Lung (tissue), 12 donors: ENCODE measurements around the gene TBX1. TPM values are rescaled to one million over a fixed set of nuclear protein-coding genes. Genes with fewer than 3 reads are reported as not detected.

ENCODE experiments used
- ATAC-seq: fragments of 200-7000 bp; cut with Tn5 transposase; one replicate; pipeline ENCODE4 v1.9.1; 2020; ENCODE audit warnings: moderate number of reproducible peaks; ENCODE audit not compliant: insufficient read depth, low FRiP score
- DNase-seq, 3 donors: peaks; one replicate each; pipeline ENCODE4 v3.0.0-alpha.2; 2013 to 2017
- H3K27ac ChIP-seq, 2 donors: one replicate each; pipeline ENCODE4 v1.5.1; 2013; ENCODE audit warnings: mild to moderate bottlenecking in 2 of 2, moderate library complexity in 2 of 2, control low read depth in 1 of 2, inconsistent platforms in 1 of 2, low read depth in 1 of 2, low read length in 1 of 2
- H3K27me3 ChIP-seq, 3 donors: one replicate each; pipeline ENCODE4 v1.5.1; 2013; ENCODE audit warnings: low read length in 2 of 3; ENCODE audit not compliant: control insufficient read depth in 3 of 3, insufficient read depth in 3 of 3
- H3K36me3 ChIP-seq, 4 donors: one replicate each; pipeline ENCODE4 v1.5.1; 2013; ENCODE audit warnings: low read length in 4 of 4, mild to moderate bottlenecking in 1 of 4, moderate library complexity in 1 of 4; ENCODE audit not compliant: control insufficient read depth in 4 of 4, insufficient read depth in 4 of 4
- H3K4me1 ChIP-seq, 5 donors: one replicate each; pipeline ENCODE4 v1.5.1; 2013; ENCODE audit warnings: low read length in 5 of 5, mild to moderate bottlenecking in 2 of 5, moderate library complexity in 1 of 5; ENCODE audit not compliant: control insufficient read depth in 5 of 5, insufficient read depth in 5 of 5
- H3K4me3 ChIP-seq: one replicate; pipeline ENCODE4 v1.5.1; 2013; ENCODE audit warnings: mild to moderate bottlenecking, control low read depth, moderate library complexity
- H3K9ac ChIP-seq, 2 donors: one replicate each; pipeline ENCODE4 v1.5.1; 2013; ENCODE audit warnings: low read length in 2 of 2, control low read depth in 1 of 2; ENCODE audit not compliant: insufficient read depth in 1 of 2
- H3K9me3 ChIP-seq, 4 donors: one replicate each; pipeline ENCODE4 v1.5.1; 2013; ENCODE audit warnings: low read length in 3 of 4, mild to moderate bottlenecking in 1 of 4, moderate library complexity in 1 of 4; ENCODE audit not compliant: control insufficient read depth in 4 of 4, insufficient read depth in 3 of 4
- CTCF ChIP-seq: IDR thresholded peaks from 2 replicates; pipeline ENCODE4 v1.5.1; 2012; ENCODE audit warnings: mild to moderate bottlenecking; ENCODE audit errors: control extremely low read depth, extremely low read depth
- WGBS, 2 donors: extraction: QIAGEN DNeasy Blood & Tissue Kit; methylation state at CpG; one replicate each; pipeline ENCODE4 v1.1.7; 2013; 5-methylcytosine and 5-hydroxymethylcytosine counted together
- polyA plus RNA-seq, 2 donors: library from polyadenylated mRNA; stranded (reverse); fragments of 200-250 nt; gene quantifications; one replicate each; pipeline ENCODE4 v1.2.1, GENCODE V29; 2013
- total RNA-seq, 2 donors: library from RNA; depleted of rRNA in 1 of 2; stranded (reverse); fragments of >200 nt in 1 of 2; gene quantifications; one replicate each; pipeline ENCODE4 v1.2.1, GENCODE V29; 2014 to 2021
- donor health status: control.
- donor health status: control.
- donor health status: Bipolar disorder and iron deficiency.
- donor health status: healthy.
- donor health status: DM: yes; HTN: yes; CAD: no.

The TBX1 gene
- total and polyA plus RNA-seq, 4 donors = 2.3 to 19.3 (median 4.5) TPM

- H3K4me3 ChIP-seq = no peak overlapping the region
- 86 to 87% methylated on average over 12 of the region's 12 CpGs for WGBS, 2 donors
- DNase-seq (no peak), ATAC-seq (no peak)
- H3K36me3 ChIP-seq = no peaks in the 10 kb centered on the region
- H3K27me3 ChIP-seq = peaks cover 0 to 6% (median 0%) of the 10 kb centered on the region in 3 donors
- no peak for TF ChIP-seq CTCF
- H3K4me1 ChIP-seq = peaks cover 0 to 20% (median 0%) of the 10 kb centered on the region in 5 donors
- H3K9ac ChIP-seq = no peak overlapping the region
- no peaks in the 10 kb centered on the region for H3K9me3 ChIP-seq
- no peak overlapping the region for H3K27ac ChIP-seq
Observed at GRCh38 chr22:19747551-19747950, 13.0 kb upstream of the TBX1 start.

- WGBS, 2 donors = 75 to 77% methylated on average over 4 of the region's 4 CpGs
- H3K9ac ChIP-seq = no peak overlapping the region
- no peaks in the 10 kb centered on the region for H3K9me3 ChIP-seq
- H3K27me3 ChIP-seq = peaks cover 0 to 11% (median 4%) of the 10 kb centered on the region in 3 donors
- ATAC-seq (no peak), DNase-seq (no peak)
- H3K4me1 ChIP-seq = peaks cover 0 to 20% (median 0%) of the 10 kb centered on the region in 5 donors
- TF ChIP-seq CTCF = no peak
- H3K27ac ChIP-seq = no peak overlapping the region
- H3K4me3 ChIP-seq = no peak overlapping the region
- H3K36me3 ChIP-seq = no peaks in the 10 kb centered on the region
Observed at GRCh38 chr22:19748139-19748538, 12.4 kb upstream of the TBX1 start.

DNA sequence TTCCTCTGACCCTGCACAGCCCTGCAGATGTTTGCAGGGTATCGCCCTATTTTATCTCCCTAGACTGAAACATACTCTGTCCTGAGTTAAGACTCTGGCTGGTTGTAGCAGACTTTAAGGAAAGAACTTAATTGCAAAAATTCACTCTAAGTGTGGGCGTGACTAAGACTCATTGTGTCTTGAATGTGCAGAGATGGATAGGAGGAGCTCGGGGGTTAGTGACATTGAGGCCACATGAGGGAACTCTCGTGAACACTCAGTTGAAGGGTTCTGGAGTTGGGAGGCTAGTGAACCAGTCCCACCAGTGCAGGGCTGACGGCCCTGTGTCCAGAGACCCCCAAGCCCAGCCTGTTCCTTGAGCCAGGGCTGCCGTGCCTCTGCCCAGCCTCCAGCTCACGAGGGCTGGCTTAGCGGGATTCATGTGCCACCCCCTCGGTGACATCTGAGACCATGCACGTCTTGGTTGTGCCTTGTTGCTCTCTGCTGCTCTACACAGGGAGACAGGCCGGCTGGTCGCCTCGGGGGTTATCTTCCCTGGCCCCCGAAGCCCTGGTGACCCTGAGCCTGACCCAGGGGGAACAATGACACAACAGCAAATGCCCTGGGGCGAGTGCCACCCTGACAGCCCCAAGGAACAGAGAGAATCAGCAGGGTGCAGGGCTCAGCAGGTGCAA, 11.4 kb upstream of the TBX1 start:
- Histone ChIP-seq H3K36me3 (no peaks in the 10 kb centered on the region), H3K27me3 (peaks cover 0 to 21% (median 9%) of the 10 kb centered on the region in 3 donors), H3K9ac (no peak overlapping the region), H3K4me1 (peaks cover 0 to 12% (median 0%) of the 10 kb centered on the region in 5 donors), H3K9me3 (no peaks in the 10 kb centered on the region), H3K27ac (no peak overlapping the region), H3K4me3 (no peak overlapping the region)
- DNase-seq (no peak), ATAC-seq (no peak)
- 74 to 88% methylated on average over 15 of the region's 15 CpGs for WGBS, 2 donors
- TF ChIP-seq CTCF = no peak

DNA sequence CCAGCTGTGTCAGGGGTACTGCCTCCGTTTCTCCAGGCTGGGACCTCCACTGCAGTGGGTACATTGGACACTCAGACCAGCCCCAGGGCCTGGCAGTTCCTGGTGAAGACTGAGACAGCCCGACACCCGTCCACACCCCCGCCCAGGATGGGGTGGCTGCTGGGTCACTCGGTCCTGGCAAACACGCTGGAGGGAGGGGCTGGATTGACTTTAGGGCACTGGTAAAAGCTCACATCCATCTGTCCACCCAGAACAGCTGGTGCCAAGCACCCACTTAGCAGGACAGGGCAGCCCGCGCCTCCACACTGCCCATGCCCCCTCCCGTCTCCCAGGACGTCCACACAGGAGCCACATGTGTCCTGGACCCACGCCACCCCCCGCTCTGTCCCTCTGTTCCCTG, 10.7 kb upstream of the TBX1 start:
- Histone ChIP-seq H3K36me3 (no peaks in the 10 kb centered on the region), H3K27me3 (peaks cover 3 to 29% (median 17%) of the 10 kb centered on the region in 3 donors), H3K9me3 (no peaks in the 10 kb centered on the region), H3K4me3 (no peak overlapping the region), H3K27ac (no peak overlapping the region), H3K9ac (no peak overlapping the region), H3K4me1 (peaks cover 0 to 10% (median 0%) of the 10 kb centered on the region in 5 donors)
- no peak for DNase-seq
- TF ChIP-seq CTCF = no peak
- ATAC-seq = no peak
- 81 to 95% methylated on average over 12 of the region's 12 CpGs for WGBS, 2 donors
